ENCODE data around the gene C11orf65. TPM values are rescaled to one million over a fixed set of nuclear protein-coding genes. Genes with fewer than 3 reads are reported as not detected.
A peak's percentile ranks its signal among the peaks of the same experiment; 100 is the strongest.

The C11orf65 gene
- total RNA-seq, 1 experiment from 2014 or later, result 0.43 TPM

DNA sequence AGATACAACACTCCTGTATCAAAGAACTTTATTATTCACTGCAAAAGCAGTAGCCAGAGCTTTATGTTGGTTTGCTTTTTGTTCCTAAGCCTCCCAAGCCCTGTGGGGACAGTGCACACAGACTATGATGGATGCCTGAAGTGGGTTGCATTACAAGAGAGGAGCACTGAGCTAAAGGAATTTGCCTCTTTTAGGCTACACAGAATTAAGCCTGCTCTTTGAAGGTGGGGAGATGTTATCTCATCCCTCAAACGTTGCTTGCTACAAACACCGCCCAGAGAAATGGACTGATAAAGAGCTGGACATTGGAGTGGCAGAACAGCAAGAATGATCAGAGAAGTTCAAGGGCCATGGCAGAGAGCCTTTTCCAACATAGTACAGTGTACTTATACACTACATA, 33.4 kb upstream of the C11orf65 start:
- Histone ChIP-seq H3K27me3 (replicated peaks; ENCODE audit: insufficient read depth, low read depth, low read length, poor library complexity) (no peaks in the 10 kb centered on the region), H3K4me3 (ENCODE audit: low read depth, low read length, poor library complexity, severe bottlenecking) (no peak overlapping the region), H3K9me3 (ENCODE audit: low read depth, low read length, poor library complexity, severe bottlenecking) (no peaks in the 10 kb centered on the region), H3K36me3 (ENCODE audit: insufficient read depth, low read length, poor library complexity, severe bottlenecking) (no peaks in the 10 kb centered on the region), H3K27ac (ENCODE audit: low read depth, low read length, poor library complexity, severe bottlenecking) (no peak overlapping the region), H3K4me1 (ENCODE audit: insufficient read depth, low read length, poor library complexity, severe bottlenecking) (peaks cover 14% of the 10 kb centered on the region)
- no peak for TF ChIP-seq EZH2 (IDR thresholded peaks at IDR 0.05; ENCODE audit: borderline replicate concordance, low read depth, low read length, poor library complexity, severe bottlenecking)
- TF ChIP-seq, protein P1, sequence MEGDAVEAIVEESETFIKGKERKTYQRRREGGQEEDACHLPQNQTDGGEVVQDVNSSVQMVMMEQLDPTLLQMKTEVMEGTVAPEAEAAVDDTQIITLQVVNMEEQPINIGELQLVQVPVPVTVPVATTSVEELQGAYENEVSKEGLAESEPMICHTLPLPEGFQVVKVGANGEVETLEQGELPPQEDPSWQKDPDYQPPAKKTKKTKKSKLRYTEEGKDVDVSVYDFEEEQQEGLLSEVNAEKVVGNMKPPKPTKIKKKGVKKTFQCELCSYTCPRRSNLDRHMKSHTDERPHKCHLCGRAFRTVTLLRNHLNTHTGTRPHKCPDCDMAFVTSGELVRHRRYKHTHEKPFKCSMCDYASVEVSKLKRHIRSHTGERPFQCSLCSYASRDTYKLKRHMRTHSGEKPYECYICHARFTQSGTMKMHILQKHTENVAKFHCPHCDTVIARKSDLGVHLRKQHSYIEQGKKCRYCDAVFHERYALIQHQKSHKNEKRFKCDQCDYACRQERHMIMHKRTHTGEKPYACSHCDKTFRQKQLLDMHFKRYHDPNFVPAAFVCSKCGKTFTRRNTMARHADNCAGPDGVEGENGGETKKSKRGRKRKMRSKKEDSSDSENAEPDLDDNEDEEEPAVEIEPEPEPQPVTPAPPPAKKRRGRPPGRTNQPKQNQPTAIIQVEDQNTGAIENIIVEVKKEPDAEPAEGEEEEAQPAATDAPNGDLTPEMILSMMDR (conservative IDR thresholded peaks at IDR 0.05; ENCODE audit: low read depth, low read length), result no peak
- DNase-seq (ENCODE audit: low spot score), result no peak
- BruUV-seq (replicated peaks), result no TSS peak
- intact Hi-C loops (cut with micrococcal nuclease; ENCODE audit: unreplicated experiment), result no loop called here
- POLR2A ChIA-PET (ENCODE audit: low non-redundant PET), result no interaction called here
- CTCF ChIA-PET, result no interaction called here

DNA sequence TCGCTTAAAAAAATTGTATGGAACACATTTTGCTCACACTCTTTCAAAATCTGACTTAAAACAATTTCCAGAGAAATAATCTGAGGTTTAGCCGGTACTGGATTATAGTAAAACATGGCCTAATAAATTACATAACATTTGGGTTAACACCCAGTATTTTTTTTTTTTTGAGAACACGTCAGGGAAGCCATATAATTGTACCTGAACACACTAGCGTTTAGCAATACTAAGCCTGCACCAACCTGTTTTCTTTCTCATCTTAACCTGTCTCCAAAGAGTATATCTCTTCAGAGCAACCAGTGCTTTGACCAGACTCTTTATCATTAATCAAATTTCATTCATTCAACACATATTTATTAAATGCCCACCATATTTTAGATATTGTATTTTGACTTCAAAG, 32.8 kb upstream of the C11orf65 start:
- ChIA-PET CTCF (no interaction called here), POLR2A (ENCODE audit: low non-redundant PET) (no interaction called here)
- Histone ChIP-seq H3K27me3 (replicated peaks; ENCODE audit: insufficient read depth, low read depth, low read length, poor library complexity) (no peaks in the 10 kb centered on the region), H3K9me3 (ENCODE audit: low read depth, low read length, poor library complexity, severe bottlenecking) (no peaks in the 10 kb centered on the region), H3K4me1 (ENCODE audit: insufficient read depth, low read length, poor library complexity, severe bottlenecking) (peaks cover 14% of the 10 kb centered on the region), H3K4me3 (ENCODE audit: low read depth, low read length, poor library complexity, severe bottlenecking) (no peak overlapping the region), H3K27ac (ENCODE audit: low read depth, low read length, poor library complexity, severe bottlenecking) (no peak overlapping the region), H3K36me3 (ENCODE audit: insufficient read depth, low read length, poor library complexity, severe bottlenecking) (no peaks in the 10 kb centered on the region)
- intact Hi-C loops (cut with micrococcal nuclease; ENCODE audit: unreplicated experiment), result no loop called here
- DNase-seq (ENCODE audit: low spot score), result no peak
- TF ChIP-seq, protein P1 (conservative IDR thresholded peaks at IDR 0.05; ENCODE audit: low read depth, low read length), result no peak
- no TSS peak for BruUV-seq (replicated peaks)

DNA sequence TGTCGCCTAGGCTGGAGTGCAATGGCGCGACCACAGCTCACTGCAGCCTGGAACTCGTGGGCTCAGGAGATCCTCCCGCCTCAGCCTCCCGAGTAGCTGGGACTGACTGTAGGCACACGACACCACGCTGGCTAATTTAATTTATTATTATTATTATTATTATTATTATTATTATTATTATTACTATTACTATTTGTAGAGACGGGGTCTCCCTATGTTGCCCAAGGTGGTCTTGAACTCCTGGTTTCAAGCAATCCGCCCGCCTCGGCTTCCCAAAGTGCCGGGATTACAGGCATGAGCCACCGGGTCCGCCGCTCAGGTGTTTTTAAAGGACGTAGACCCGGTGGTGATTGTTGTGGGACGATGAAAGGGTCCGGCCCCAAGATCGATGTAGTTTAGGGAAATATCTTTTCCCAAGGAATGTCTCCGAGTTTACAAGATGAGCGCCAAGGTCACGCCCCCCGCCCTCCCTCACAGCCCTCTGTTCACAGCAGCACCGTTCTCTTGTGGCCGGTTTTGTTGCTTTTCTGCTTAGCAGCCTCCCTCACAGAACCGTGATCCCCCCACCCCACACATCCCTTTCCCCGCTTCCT, 31.6 kb upstream of the C11orf65 start:
- Histone ChIP-seq H3K36me3 (ENCODE audit: insufficient read depth, low read length, poor library complexity, severe bottlenecking) (peaks cover 4% of the 10 kb centered on the region), H3K4me3 (ENCODE audit: low read depth, low read length, poor library complexity, severe bottlenecking) (peak overlapping the region; percentile 62), H3K27me3 (replicated peaks; ENCODE audit: insufficient read depth, low read depth, low read length, poor library complexity) (no peaks in the 10 kb centered on the region), H3K9me3 (ENCODE audit: low read depth, low read length, poor library complexity, severe bottlenecking) (no peaks in the 10 kb centered on the region), H3K27ac (ENCODE audit: low read depth, low read length, poor library complexity, severe bottlenecking) (peak overlapping the region; percentile 97), H3K4me1 (ENCODE audit: insufficient read depth, low read length, poor library complexity, severe bottlenecking) (peaks cover 14% of the 10 kb centered on the region)
- BruUV-seq (replicated peaks), result no TSS peak
- intact Hi-C loops (cut with micrococcal nuclease; ENCODE audit: unreplicated experiment), result loop anchor here (10.0 kb wide), 1 partner anchor 274 kb away; the partner anchor contains the start of genes ATM and NPAT
- ChIA-PET CTCF (no interaction called here), POLR2A (ENCODE audit: low non-redundant PET) (interaction anchor here (0.8 kb wide), 1 partner anchor 173 kb away, joined by 5 read pairs; no protein-coding TSS in a partner anchor)
- TF ChIP-seq, protein P1 (conservative IDR thresholded peaks at IDR 0.05; ENCODE audit: low read depth, low read length), result no peak
- DNase-seq (ENCODE audit: low spot score), result no peak

All from A673 (cell line).